ENCODE results near the gene ITIH5.

ITIH5 gene

DNA sequence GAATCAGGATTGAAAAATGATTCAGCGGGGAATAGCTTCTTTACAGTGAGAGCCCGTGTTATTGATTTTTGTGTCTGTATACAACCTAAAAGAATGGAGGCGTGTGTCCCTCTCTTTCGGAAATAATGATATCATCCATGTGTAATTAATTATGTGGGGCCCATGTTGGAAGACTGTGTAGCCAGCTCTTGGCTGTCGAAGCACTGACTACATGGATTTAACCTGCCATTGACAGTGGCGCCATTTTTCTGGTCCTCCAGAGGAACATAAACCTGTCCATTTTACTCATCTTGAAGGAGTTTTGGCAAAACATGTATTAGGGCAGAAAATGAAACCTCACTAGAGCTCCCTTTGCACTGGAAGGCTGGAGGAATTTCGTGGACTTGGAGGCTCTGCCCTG is 119.6 kb downstream of the ITIH5 start:
- DNase-seq (ENCODE audit: low read depth), result no peak

DNA sequence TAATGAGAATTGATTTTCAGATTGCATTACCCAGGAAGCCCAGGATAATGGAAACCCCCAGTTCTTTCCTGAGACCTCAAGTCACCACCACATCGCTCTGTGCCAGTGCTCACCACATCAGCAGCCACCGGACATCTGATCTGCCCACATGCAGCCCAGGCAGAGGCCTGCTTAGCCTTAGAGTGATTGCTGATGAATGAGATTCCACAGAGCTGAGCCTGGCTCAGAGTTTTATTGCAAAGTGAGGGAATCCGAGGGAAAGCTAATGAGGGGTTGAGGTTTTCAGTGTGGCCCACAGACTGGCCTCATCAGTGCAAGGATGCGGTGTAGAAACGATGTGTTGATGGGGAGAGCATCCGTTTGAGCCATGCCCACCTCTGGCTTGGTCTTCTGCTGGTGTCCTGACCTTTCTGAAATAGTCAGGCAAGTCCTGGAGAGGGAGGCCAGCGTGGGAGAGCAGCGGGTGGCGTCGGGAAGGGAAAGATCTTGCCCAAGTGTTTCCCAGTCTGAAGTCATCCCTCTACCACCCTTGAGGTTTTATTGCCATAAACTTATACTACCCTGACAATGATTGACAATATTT is 120.3 kb downstream of the ITIH5 start:
- no peak for DNase-seq (ENCODE audit: low read depth)

DNA sequence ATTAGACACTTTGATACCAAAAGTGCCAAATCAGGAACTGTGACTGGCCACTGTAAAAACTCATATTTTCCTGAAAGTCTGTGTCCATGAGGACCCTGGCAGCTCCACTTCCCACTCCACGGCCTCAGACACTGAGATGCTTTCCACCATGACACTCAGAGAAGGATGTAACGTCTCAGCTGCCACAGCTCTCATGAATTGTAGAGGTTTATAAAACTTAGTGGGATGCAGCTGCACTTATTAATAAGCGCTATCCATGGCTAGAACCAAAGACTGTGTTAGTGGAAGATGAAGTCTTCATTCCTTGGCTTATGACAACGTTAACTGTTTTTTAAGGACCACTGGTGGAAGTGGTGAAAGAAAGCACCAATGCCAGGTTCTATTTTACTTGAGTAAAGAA is 121.0 kb downstream of the ITIH5 start:
- DNase-seq (ENCODE audit: low read depth), result no peak

DNA sequence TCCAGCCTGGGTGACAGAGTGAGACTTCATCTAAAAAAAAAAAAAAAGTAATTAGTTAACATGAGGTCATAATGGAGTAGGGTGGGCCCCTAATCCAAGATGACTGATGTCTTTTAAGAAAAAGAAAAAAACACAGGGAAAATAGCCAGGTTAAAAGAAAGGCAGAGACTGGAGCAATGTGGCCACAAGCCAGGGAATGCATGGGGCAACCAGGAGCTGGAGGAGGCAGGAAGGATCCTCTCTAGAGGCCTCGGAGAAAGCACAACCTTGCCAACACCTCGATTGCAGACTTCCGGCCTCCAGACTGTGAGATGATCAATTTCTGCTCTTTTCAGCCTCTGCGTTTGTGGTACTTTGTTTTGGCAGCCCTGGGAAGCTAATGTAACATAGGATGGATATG is 121.5 kb downstream of the ITIH5 start:
- no peak for DNase-seq (ENCODE audit: low read depth)

DNA sequence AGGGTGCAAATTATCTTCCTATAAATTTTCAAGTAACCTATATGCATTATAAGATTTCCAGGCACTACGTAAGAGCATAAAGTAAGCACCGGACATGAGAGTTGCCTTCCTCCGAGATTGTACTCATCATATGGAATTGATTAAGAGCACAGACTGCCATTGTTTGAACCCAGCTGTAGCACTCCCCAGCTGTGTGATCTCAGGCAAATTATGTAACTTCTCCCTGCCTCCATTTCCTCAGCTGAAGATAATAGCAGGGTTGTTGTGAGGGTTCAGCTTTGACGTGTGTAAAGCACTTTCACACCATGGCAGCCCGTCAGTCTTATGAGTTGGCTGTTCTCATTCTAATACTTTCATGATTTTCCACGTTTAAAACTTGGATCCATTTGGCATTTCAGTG is 122.6 kb downstream of the ITIH5 start:
- no peak for DNase-seq (ENCODE audit: low read depth)

DNA sequence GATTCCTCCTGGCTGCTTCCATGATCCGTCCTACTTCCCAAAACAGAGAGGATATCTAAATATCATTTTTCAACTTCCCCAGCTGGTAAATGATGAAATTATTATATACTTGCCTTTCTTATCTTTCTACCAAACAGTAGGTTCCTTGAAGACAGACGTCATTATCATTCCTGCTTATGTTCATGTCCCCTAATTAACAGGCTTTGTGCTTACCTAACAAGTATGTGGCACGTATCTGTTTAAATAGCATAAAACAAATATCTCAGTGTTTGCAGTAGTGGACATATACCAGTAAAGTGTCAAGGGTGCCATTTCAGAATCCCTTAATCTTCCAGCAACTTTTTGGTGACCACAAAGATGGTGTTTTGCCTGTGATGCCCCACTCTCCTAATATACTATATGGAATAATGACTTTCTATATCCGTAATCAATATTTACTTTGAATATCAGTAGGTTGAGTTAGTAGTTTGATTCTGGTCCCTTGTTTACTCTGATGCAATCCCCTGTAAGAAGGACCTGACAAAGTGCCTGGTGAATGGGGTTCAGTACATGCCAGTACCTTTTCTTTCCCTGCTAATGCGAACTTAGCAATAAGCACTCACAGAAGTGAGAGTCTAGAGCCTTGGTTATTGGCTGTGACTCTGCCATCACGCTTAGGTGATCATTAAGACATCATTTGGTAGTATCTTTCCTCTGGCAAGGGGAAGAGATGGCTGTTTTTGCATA is 124.4 kb downstream of the ITIH5 start:
- DNase-seq (ENCODE audit: low read depth), result no peak

DNA sequence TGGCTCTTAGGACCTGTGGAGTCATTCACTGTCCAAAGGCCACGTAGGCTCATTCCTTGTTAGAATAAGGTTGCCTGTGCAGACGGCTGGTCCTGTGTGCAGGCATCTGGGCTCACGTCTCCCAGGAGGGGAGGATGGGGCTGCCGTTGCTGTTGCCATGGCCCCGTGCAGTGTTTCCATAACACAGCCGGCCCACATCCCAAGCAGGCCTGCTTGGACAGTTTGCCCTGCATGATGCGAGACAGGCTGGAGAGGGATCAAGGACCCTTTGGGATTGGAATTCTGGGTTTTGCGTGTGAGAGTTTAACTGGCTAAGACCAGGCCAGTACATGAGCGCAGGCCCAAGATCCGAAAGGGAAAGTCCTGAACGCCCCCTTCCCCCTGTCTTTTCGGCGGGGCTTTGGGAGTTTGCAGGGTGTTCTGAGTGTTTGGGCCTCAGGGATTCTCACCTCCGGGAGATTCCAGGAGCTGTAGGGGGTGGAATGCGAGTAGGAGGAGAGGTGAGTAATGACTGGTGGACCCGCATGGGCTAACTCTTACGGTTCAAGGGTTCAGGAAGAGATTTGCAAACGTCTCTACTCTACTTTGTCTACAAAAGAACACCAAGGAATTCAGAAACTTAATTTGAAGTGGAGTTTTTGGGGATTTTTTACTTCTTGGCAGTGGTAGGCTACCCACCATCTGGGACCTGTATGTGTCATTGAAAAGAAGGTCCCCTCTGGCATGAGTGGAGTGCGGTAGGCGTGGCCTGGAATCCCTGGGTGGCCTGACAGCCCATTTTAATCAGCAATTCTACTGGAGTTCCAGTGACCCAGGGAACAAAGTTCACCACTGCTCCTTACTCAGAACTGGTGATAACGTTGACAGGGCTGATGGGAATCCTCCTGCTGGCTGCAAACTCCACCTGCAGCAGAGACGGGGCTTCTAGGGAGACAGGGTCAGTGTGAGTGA is 125.4 kb downstream of the ITIH5 start:
- DNase-seq (ENCODE audit: low read depth), result no peak

DNA sequence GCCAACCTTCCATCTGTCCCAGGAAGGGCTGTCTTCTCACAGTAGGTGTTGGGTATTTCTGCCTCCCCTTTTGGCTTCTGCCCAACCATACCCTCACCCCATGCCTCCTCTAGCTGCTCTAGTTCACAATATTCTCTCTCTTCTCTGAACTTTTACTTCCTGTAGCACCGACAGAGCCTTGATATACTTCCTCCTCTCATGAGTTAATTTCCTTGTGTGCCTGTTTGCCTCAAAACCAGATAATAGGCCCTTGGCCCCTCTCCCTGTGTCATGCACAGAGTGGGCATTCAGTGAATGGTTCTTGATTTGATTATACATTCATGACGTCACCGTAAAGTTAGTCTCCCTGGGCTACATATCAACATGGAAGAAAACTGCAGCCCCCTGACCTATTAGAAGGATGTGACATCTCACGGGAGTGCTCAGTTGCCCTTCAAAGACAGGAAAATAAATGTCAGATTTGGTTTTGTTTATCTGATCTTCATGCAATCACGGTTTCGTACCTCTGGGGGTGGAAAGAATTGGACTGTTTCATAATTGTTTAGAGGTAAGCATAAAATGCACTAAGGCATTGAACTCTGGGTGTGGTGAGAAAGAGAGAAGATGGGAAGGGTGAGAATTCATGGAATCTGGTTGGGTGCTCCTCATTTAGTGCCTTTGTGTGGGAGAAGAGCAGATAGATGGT is 127.7 kb downstream of the ITIH5 start:
- DNase-seq (ENCODE audit: low read depth), result no peak

DNA sequence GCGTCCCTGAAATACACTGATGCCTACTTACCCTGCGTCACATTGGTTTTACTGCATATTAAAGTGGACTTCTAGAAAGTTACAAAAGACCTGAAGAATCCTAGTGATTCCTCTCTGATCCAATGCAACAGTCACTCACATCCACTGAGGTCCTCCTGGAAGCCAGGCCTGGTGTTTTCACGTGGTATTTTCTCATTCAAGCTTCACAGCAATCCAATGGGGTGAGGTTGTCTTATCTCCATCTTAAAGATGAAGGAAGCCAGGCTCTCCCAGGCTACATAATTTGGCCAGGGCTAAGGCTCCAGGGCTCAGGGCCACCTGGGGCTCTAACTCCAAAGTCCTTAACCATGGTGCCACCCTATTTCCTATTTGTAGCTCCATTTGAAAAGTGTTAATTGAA is 129.6 kb downstream of the ITIH5 start:
- DNase-seq (ENCODE audit: low read depth), result no peak

DNA sequence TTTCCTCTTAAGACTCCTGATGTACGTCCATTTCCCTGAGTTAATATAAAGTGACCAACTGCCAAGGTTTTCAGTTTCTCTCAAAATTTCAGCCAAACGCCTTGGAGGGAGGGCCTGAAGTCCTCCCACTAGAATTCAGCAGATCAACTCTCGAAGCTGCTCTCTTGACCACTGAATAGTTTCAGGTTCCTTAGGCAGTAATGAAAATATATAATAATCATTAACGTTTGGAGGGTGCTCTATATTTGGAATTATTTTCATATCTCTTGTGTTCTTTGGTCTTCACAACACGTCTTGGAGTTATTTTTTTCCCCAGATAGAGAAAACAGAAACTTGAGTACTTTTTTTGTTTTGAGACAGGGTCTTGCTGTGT is 132.3 kb downstream of the ITIH5 start:
- DNase-seq (ENCODE audit: low read depth), result no peak

DNA sequence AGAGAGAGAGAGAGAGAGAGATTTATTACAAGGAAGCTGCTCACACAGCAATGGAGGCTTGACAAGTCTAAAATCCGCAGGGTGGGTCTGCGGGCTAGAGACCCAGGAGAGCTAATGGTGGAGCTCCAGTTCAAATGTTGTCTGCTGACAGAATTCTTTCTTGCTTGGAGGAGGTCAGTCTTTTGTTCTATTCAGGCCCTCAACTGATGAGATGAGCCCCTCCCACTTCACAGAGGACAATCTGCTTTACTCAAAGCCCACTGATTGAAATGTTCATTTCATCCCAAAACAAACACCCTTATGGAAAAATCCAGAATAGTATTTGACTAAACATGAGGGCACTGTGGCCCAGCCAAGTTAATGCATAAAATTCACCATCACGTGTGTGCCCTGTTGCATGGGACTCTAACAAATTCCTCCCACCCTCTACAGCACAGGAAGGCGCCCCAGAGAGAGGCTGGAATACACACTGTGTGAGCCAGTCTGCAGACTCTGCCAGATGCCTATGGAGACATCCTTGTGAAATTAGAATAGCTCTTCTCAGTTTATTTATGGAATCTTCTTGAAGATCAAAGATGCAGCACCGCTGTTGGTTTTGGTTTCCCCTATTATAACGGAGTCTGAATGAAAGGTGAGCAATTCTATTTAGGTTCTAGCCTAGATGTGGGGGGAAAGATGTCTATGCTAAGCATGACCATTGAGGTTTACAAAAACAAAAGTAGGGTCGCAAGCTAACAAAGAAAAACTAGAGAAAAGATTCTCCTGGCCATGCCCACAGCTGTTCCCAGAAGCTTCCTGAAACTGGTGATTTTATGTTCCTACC is 132.9 kb downstream of the ITIH5 start:
- no peak for DNase-seq (ENCODE audit: low read depth)

DNA sequence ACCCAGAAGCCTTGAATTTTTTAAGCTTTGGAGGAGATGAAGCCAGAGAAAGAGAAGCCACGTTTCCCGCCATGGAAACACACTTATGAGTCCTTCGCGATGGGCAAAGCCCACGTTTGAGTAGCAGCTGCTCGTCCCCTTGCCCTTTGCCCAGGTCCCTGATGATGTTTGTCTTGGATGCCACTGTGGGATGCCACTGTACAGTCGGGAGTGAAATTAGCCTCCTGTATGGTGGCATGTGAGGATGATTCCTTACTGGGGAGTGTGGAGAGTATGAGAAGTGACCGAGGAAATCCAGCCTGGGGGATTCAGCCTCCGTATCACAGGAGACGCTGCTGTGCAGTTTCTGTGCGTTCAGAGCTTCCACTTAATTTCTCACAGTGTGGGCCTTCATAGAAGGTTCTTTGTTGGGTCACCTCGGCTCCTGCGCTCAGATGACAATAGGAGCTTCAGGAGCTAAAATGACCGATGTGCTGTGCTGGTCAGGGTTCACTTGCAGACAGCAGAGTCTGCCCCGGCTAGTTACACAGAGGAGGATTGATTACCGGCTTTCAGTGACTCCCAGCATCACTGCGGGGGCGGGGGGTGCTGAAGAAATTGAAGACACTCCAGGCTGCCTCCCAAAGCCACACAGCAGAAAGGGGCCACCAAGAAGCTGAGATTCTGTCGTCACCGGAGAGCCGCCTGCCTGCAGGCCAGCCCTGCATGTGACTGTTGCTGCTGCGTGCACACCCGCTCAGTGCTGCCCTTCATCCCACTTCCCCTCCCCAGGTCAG is 133.9 kb downstream of the ITIH5 start:
- DNase-seq (ENCODE audit: low read depth), result no peak

DNA sequence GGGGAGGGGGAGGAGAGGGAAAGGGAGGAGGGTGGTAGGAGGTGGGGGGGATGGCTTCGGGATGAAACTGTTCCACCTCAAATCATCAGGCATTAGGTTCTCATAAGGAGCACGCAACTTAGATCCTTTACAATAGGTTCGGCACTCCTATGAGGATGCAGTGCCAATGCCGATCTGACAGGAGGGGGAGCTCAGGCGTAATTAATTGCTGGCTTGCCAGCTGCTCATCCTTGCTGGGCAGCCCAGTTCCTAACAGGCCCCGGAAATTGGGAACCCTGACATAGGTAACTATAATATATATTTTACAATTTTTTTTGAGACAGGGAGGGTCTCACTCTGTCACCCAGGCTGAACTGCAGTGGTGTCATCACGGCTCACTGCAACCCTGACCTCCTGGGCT is 137.1 kb downstream of the ITIH5 start:
- DNase-seq (ENCODE audit: low read depth), result no peak

DNA sequence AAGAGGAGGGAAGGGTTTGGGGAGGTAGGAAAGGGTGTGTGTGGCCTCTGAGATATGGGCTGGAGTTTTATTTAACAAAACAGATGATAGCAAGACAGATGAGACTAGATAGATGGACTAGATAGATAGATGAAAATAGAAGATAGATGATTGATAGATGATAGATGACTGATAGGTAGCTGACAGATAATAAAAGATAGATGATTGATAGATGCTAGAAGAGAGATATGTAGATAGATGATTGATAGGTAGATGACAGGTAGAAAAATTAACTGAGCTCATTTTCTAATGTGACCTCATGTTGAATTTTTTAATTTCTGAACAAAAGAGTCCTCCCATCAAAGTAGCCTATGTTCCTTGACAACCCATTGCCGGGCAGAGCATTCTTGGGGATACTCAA is 139.3 kb downstream of the ITIH5 start:
- no peak for DNase-seq (ENCODE audit: low read depth)

DNA sequence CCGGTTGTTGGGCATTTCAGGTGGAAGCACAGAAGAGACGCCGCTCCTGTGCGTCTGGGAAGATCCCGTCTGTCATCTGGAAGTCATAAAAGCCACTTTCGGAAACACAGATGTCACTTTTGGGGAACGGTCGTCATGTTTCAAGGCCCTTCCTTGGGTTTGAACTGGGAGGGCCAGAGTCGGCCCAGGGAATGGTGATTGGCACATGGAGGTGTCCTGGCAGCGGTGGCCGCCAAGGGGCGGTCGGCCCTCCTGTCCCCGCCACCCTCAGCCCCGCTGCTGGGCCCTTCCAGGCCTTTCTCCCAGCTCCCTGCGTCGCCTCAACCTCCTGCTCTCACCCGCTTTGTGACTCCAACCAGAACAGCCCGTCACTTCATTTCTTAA is 140.8 kb downstream of the ITIH5 start:
- DNase-seq (ENCODE audit: low read depth), result no peak

DNA sequence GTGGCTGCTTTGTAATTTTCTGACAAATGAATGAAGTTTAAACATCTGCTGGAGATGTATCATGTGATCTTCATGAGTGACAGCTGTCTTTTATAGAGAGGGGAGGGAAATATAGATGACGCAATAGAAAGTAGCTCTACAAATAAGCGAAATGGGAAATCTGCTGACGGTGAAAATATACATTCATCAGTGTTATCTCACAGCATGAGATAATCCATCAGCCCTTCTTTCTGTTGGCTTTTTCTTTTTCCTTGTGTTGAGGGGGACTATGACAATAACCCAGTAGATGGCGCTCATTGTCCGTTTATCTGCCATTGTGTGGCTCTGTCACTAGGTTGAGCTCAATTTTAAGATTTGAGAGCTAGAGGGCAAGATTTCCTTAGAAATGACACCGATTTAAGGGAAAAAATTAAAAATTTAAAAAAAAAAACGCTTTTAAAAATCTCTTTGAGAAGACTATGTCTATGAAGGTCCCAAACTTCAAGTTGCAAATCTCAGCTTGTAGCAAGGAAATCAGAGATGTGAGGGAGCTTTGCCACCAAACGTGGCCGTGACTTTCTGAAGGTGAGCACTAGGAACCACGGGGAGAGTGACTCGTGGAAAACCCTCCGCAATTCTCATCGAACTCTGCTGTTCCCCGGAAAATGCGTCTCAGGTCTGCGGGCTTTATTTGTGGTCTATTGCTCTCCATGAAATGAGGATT is 141.3 kb downstream of the ITIH5 start:
- peak; percentile 13 for DNase-seq (ENCODE audit: low read depth)

DNA sequence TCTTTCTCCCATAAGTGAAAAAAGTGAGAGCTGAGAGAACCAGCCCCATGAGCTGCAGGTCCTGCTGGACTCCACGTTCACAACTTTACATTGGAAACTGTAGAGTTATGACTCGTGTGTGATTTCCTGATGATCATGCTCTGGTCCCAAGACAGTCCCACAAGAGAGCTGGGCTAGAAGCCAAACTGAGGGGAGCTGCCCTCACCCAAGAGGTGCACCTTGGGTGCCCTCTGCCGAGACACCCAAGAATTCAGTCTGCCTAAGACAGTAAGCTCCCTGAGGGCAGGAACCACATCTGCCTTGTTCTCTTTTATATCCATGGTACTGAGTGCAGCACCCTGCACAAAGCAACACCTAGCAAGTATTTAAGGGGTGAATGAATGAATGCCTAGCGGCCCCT is 143.1 kb downstream of the ITIH5 start:
- DNase-seq (ENCODE audit: low read depth), result no peak

DNA sequence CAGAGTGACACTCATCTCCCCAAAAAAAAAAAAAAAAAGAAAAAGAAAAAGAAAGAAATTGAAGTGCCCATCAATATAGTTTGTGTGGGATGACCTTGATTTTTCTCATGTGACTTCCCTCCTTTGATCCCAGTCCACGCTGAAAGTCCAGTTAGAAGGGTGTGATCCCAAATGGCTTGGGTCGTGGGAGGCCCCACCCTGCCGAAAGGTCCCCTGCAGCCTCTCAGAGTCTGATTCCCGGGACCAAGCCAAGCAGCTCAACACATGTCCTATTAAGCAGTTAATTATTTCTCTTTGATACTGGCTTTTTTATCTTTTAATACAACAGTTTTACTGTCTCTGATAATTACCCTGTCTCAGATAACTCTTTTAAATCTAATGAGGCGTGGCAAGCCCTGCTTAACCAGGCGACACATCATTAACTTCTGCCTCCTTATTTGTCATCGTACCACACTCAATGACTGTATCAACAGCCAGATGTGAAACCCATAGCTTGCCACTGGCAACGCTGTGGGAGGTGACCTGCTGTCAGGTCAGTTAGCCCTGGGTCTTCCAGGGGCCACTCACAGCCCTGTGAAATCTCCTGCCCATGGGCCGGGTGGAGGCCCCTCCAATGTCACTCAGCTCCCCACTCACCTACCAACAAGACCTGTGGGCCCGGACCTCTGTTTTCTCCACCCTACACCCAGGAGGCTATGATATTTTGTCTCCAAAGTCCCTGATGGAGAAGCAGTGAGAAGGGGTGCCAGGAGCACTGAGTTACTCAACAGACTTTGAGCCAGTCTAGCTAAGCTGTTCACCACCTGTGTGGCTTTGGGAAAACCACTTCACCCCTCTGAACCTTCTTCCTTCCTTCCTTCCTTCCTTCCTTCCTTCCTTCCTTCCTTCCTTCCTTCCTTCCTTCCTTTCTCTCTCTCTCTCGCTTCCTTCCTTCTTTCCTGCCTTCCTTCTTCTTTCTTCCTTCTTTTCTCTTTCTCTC is 146.0 kb downstream of the ITIH5 start:
- DNase-seq (ENCODE audit: low read depth), result no peak

DNA sequence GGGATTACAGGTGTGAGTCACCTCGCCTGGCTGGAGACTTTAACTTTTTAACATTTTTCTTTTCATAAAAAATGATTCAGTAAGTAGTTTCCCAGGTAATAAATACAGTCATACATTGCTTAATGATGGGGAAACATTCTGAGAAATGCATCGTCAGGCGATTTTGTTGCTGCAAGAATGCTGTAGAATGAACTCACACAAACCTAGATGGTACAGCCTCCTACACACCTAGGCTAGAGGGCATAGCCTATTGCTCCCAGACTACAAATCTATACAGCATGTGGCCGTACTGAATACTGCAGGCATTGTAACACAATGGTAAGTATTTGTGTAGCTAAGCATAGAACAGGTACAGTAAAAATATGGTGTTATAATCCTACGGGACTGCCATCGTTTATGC is 147.4 kb downstream of the ITIH5 start:
- DNase-seq (ENCODE audit: low read depth), result no peak
